A673 (cell line): Measurements from ENCODE around the gene IQCK.

ENCODE experiments used
- EZH2 ChIP-seq: fragments of 200-600 bp; sonication (generic); IDR thresholded peaks from 2 replicates; pipeline ENCODE4 v1.6.1; 2017; ENCODE audit warnings: borderline replicate concordance, low read depth, mild to moderate bottlenecking, mixed read lengths, antibody characterized with exemption, low read length; ENCODE audit not compliant: poor library complexity, severe bottlenecking
- TF ChIP-seq, protein P1 (sequence below): fragments of 300-800, 200-600 bp; sonication (generic); conservative IDR thresholded peaks from 2 replicates; pipeline ENCODE4 v1.5.1; 2017; ENCODE audit warnings: low read depth, mild to moderate bottlenecking, antibody characterized with exemption, low read length, moderate library complexity, mixed read lengths

DNA sequence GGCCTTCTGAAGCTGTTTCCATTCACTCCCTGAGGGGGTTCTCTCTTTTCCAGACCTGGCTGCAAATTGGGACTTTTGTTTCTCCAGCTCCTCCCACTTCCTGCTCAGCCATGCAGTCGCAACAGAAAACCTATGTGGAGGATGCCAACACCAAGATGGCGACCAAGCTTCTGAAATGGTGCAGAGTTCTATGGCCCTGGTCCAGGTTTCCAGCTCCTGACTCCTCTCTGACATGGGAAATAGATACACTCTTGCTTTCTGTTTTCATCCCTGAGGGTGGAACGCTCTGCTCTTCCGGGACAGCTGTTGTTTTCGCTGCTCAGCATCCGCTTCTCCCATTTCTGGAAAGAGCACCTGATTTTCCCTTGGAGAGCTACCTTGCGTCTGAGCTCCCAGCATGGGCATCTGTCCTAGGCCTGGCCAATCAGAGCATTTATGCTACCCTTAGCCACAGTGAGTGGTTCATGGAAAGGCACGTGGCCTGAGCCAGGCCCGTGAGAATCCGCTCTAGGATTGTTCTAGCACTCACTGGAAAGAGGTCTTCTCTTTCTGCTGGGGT, 158.5 kb downstream of the IQCK start:
- TF ChIP-seq, protein P1, sequence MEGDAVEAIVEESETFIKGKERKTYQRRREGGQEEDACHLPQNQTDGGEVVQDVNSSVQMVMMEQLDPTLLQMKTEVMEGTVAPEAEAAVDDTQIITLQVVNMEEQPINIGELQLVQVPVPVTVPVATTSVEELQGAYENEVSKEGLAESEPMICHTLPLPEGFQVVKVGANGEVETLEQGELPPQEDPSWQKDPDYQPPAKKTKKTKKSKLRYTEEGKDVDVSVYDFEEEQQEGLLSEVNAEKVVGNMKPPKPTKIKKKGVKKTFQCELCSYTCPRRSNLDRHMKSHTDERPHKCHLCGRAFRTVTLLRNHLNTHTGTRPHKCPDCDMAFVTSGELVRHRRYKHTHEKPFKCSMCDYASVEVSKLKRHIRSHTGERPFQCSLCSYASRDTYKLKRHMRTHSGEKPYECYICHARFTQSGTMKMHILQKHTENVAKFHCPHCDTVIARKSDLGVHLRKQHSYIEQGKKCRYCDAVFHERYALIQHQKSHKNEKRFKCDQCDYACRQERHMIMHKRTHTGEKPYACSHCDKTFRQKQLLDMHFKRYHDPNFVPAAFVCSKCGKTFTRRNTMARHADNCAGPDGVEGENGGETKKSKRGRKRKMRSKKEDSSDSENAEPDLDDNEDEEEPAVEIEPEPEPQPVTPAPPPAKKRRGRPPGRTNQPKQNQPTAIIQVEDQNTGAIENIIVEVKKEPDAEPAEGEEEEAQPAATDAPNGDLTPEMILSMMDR = no peak
- TF ChIP-seq EZH2 = no peak
